GM11168 (cell line): ENCODE results near the gene RDH16.
"Not testable (repeated sequence)": the region's sequence is repeated elsewhere in the genome, so short reads cannot be mapped to it uniquely, and the experiment has no call there.

Source experiments
- in situ Hi-C: fragments of 300-500 bp; cut with MboI; formaldehyde crosslinking; loops from one replicate; pipeline ENCODE4 v1.12.0; 2022; ENCODE audit warnings: low sequenced_read_pairs; ENCODE audit not compliant: unreplicated experiment

The RDH16 gene

GRCh38 chr12:56931474-56931978 lies 25.9 kb downstream of the RDH16 start:
- in situ Hi-C loops = no loop called here

- in situ Hi-C loops = no loop called here
Observed at GRCh38 chr12:56930241-56930640, 27.2 kb downstream of the RDH16 start.

GRCh38 chr12:56929780-56930179 lies 27.6 kb downstream of the RDH16 start:
- in situ Hi-C loops = no loop called here

DNA sequence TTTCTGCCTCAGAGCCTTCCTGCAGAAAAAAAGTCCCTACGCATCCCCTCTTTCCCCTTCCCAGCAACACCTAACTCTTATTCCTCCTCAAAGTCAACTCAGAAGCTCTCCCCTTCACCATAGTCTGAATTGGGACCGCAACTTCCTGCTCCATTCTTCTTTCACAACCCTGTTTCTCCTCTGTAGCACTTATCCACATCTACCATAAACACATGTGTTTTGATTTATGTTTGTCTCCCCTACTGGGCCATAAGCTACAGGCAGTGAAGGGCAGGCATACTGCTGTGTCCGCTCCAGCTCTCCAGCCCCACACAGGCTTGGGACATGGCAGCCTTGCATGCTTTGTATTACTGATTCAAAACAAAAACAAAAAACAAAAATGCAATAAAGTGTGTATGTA lies 29.1 kb downstream of the RDH16 start:
- in situ Hi-C loops = no loop called here

- in situ Hi-C loops = no loop called here
Observed at GRCh38 chr12:56927281-56927680, 30.1 kb downstream of the RDH16 start.

DNA sequence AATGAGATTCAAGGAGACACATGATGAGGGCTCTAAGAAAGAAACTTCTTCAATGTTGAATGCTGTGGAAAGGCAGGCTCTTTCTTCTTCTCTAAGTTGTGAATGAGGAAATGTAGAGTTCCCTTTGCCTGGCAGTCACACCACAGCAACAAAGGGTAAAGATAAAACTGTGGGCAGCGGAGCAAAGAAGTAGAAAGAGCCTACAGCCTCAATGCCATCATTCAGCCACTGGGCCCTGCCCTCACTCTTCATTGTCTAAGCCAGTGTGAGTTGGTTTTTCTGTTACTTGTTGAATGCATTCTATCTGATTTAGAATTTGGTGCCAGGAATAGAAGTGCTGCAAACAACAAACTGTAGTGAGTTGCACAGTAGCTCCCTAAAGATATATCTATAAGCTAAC lies 35.4 kb downstream of the RDH16 start:
- in situ Hi-C loops = no loop called here

- in situ Hi-C loops = no loop called here
Observed at GRCh38 chr12:56921346-56921745, 36.1 kb downstream of the RDH16 start.

DNA sequence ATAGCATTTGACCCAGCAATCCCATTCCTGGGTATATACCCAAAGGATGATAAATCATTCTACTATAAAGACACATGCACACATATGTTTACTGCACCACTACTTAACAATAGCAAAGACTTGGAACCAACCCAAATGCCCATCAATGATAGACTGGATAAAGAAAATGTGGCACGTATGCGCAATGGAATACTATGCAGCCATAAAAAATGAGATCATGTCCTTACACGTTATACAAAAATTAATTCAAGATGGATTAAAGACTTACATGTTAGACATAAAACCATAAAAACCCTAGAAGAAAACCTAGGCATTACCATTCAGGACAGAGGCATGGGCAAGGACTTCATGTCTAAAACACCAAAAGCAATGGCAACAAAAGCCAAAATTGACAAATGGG lies 39.3 kb downstream of the RDH16 start:
- in situ Hi-C loops = not testable (repeated sequence)

GRCh38 chr12:56916996-56917333 lies 40.4 kb downstream of the RDH16 start:
- in situ Hi-C loops = no loop called here

- in situ Hi-C loops = no loop called here
Observed at GRCh38 chr12:56916296-56916995, 41.0 kb downstream of the RDH16 start.

- in situ Hi-C loops = no loop called here
Observed at GRCh38 chr12:56914724-56915123, 42.7 kb downstream of the RDH16 start.

DNA sequence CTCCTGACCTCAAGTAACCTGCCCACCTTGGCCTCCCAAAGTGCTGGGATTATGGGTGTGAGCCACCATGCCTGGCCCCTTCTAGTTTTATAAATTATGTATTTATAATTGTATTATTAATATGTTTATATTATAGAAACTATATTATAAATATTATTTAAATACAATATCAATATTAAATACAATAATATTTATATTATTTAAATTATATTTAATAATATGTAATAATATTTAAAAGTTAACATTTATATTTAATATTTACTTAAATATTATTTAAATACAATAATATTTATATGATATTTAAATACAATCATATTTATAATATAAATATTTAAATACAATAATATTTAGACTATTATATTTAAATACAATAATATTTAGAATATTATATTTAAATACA lies 43.2 kb downstream of the RDH16 start:
- in situ Hi-C loops = no loop called here

- in situ Hi-C loops = not testable (repeated sequence)
Observed at GRCh38 chr12:56909403-56909802, 48.0 kb downstream of the RDH16 start.

- in situ Hi-C loops = no loop called here
Observed at GRCh38 chr12:56908136-56908535, 49.3 kb downstream of the RDH16 start.

GRCh38 chr12:56905852-56906251 lies 51.6 kb downstream of the RDH16 start:
- in situ Hi-C loops = no loop called here

DNA sequence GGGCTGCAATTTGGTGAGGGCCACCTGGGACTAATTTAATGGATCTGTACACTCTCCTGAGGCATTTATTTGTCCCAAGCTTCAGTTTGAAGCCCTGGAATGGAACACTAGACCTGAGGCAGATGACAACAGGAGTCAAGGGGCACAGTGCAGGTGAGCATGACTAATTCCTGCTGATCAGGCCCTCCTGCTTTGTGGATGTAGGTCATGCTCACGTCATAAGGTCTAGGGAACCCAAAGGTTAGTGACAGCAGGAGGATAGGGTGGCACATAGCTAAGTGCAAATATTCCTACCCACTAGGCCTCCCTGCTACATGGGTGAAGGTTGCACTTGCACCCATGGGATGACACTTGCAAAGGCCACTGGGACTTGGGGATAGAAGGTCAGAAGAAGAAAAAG lies 54.0 kb downstream of the RDH16 start:
- in situ Hi-C loops = no loop called here
